Suprapubic skin (tissue), 4 donors: Measurements from ENCODE around the gene CHRND. TPM values are rescaled to one million over a fixed set of nuclear protein-coding genes. Genes with fewer than 3 reads are reported as not detected.

Experiments
- DNase-seq, 2 donors: peaks; one replicate each; pipeline ENCODE4 v3.0.0-alpha.2; 2019; ENCODE audit warnings: low spot score in 2 of 2
- H3K27ac ChIP-seq: fragments of 200-600 bp; sonication (generic); one replicate; pipeline ENCODE4 v1.5.1; 2019
- H3K27me3 ChIP-seq: fragments of 200-600 bp; sonication (generic); one replicate; pipeline ENCODE4 v1.5.1; 2019
- H3K36me3 ChIP-seq: fragments of 200-600 bp; sonication (generic); one replicate; pipeline ENCODE4 v1.5.1; 2019
- H3K4me1 ChIP-seq: fragments of 200-600 bp; sonication (generic); one replicate; pipeline ENCODE4 v1.5.1; 2019
- H3K4me3 ChIP-seq: fragments of 200-600 bp; sonication (generic); one replicate; pipeline ENCODE4 v1.5.1; 2019; ENCODE audit warnings: mild to moderate bottlenecking
- H3K9me3 ChIP-seq: fragments of 200-600 bp; sonication (generic); one replicate; pipeline ENCODE4 v1.5.1; 2019
- EP300 ChIP-seq: sonication (generic); formaldehyde crosslinking; IDR thresholded peaks from one replicate; pipeline ENCODE4 v1.6.1; 2017; ENCODE audit warnings: antibody characterized with exemption
- POLR2A ChIP-seq, 2 donors: fragments of 450-650 bp; IDR thresholded peaks; one replicate each; pipeline ENCODE4 v1.6.1; 2017; ENCODE audit warnings: antibody characterized with exemption in 2 of 2, mild to moderate bottlenecking in 2 of 2, moderate library complexity in 2 of 2
- POLR2AphosphoS5 ChIP-seq, 3 donors: sonication (generic); formaldehyde crosslinking; IDR thresholded peaks; one replicate each; pipeline ENCODE4 v1.6.1; 2017; ENCODE audit warnings: antibody characterized with exemption in 3 of 3
- WGBS: methylation state at CpG from one replicate; pipeline ENCODE4 v1.1.5; 2018; 5-methylcytosine and 5-hydroxymethylcytosine counted together
- total RNA-seq, 4 donors: library from RNA; depleted of rRNA; stranded (reverse); fragments of >200 nt; gene quantifications; one replicate each; pipeline ENCODE4 v1.1.0, GENCODE V29; 2016
- TF ChIP-seq, protein P1 (sequence below), 2 donors: fragments of 200-600 bp in 1 of 2; fragments of 450-650 bp in 1 of 2; sonication (generic) in 1 of 2; IDR thresholded peaks; one replicate each; pipeline ENCODE4 v1.5.1; 2016 to 2019; ENCODE audit warnings: antibody characterized with exemption in 2 of 2, mild to moderate bottlenecking in 1 of 2, moderate library complexity in 1 of 2

Gene CHRND
- total RNA-seq, 4 donors from 2014 or later: not detected

DNA sequence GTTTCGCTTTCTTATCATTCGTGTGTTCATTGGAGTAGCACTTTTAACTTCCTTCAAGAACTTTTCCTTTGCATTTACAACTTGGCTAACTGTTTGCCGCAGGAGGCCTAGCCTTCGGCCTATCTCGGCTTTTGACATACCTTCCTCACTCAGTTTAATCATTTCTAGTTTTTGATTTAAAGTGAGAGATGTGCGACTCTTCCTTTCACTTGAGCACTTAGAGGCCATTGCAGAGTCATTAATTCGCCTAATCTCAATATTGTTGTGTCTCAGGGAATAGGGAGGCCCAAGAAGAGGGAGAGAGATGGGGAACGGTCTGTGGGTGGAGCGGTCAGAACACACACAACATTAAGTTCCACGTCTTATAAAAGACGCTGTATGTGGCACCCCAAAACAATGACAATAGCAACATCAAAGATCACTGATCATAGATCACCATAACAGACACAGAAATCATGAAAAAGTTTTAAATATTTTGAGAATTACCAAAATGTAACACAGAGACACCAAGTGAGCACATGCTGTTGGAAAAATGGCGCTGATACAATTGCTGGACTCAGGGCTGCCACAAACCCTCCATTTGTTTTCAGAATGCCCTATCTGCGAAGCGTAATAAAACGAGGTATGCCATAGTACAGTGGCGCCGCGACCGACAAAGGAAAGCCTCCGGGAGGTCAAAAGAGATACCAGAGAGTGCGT is 23.8 kb downstream of the CHRND start:
- no peak for DNase-seq
- Histone ChIP-seq H3K27ac (peak overlapping the region; percentile 99), H3K4me3 (peak overlapping the region; percentile 83), H3K9me3 (no peaks in the 10 kb centered on the region), H3K36me3 (peaks cover 3% of the 10 kb centered on the region), H3K27me3 (no peaks in the 10 kb centered on the region), H3K4me1 (peaks cover 33% of the 10 kb centered on the region)
- TF ChIP-seq EP300 (no peak), POLR2AphosphoS5 (IDR thresholded peaks at IDR 0.05) (no peak), POLR2A (IDR thresholded peaks at IDR 0.05) (no peak)
- TF ChIP-seq, protein P1, sequence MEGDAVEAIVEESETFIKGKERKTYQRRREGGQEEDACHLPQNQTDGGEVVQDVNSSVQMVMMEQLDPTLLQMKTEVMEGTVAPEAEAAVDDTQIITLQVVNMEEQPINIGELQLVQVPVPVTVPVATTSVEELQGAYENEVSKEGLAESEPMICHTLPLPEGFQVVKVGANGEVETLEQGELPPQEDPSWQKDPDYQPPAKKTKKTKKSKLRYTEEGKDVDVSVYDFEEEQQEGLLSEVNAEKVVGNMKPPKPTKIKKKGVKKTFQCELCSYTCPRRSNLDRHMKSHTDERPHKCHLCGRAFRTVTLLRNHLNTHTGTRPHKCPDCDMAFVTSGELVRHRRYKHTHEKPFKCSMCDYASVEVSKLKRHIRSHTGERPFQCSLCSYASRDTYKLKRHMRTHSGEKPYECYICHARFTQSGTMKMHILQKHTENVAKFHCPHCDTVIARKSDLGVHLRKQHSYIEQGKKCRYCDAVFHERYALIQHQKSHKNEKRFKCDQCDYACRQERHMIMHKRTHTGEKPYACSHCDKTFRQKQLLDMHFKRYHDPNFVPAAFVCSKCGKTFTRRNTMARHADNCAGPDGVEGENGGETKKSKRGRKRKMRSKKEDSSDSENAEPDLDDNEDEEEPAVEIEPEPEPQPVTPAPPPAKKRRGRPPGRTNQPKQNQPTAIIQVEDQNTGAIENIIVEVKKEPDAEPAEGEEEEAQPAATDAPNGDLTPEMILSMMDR (IDR thresholded peaks at IDR 0.05): no peak
- 37% methylated on average over 21 of the region's 21 CpGs for WGBS

DNA sequence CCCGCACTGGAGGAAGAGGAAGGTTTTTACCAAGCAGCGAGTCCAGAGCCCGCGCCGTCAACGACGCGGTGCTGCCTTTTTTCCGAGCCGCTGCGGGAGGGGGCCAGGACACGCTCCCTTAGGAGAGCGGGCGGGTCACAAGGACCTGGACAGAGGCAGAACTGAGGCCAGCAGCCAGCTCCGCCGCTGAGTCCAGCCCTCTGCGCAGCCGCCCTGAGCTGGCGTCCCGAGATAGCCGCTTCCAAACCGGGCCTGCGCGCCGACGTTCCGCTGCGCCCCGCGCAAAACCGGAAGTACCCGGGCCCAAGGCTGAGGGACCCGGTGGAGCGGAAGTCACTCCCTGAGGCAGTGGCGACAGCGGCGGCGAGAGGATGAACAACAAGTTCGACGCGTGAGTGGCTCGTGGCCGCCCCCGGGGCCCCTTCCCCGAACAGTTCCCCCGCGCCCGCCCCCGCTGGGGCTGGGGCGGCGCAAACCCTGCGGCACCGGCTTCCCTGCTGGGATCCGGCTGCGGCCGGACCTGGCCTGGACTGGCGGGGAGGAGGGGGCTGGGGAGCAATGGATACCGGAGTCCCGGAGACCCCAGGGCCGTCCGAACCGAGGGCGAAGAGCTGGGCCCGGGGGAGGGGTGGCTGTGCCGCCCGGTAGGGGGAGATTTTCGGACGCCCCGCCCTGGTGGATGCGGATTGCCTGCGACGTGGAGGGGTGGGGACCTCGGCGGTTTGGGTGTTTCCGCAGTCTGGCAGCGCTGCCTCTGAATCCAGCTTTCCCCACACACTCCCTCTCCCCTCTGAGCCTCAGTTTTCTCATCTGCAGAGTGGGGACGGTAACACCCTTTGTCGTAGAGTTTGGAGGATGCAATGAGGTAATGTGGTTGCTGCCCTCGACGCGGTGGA is 24.6 kb downstream of the CHRND start, which contains the start of the genes EIF4E2 and TIGD1:
Gene EIF4E2, plus strand, starts transcription at position 336 of the 896 bp plus-strand sequence. Its CDS starts 36 bp downstream, at position 372.
Gene TIGD1, minus strand, starts transcription at position 204 of the 896 bp plus-strand sequence. CDS start 675 bp downstream, outside the sequence.
- TF ChIP-seq, protein P1 (IDR thresholded peaks at IDR 0.05): peak in 1 of 2 donors; percentile 31
- TF ChIP-seq POLR2A (IDR thresholded peaks at IDR 0.05) (peak; percentile 43 to 67), EP300 (no peak), POLR2AphosphoS5 (IDR thresholded peaks at IDR 0.05) (peak in 2 of 3 donors; percentile 31 to 87)
- Histone ChIP-seq H3K9me3 (no peaks in the 10 kb centered on the region), H3K27ac (peak within 1 kb of the TSS; percentile 99), H3K36me3 (peaks cover 3% of the 10 kb centered on the region), H3K4me3 (peak within 1 kb of the TSS; percentile 83), H3K27me3 (no peaks in the 10 kb centered on the region), H3K4me1 (peaks cover 34% of the 10 kb centered on the region)
- under 1% methylated on average over 42 of the region's 81 CpGs for WGBS
- DNase-seq: peak; percentile 96 to 97

DNA sequence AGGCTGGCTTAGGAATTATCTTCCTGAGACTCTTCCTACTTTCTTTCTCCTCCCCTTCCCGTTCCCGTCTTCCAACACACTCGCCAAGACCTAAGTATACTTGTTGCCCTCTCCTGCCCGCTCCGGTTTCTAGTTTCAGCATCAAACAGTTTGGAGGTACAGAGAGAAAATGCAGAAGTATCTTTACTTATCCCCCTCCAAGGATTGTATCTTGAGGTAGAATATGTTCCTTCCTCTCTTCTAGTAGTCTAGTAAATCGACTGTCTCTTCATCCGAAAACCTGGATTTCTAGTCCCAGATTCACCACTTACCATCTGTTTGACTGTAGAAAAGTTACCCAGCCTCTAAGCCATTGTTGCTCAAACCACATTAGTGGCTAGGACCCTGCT is 25.3 kb downstream of the CHRND start:
- peaks cover 37% of the 10 kb centered on the region for H3K4me1 ChIP-seq
- peak overlapping the region; percentile 99 for H3K27ac ChIP-seq
- TF ChIP-seq, protein P1 (IDR thresholded peaks at IDR 0.05): no peak
- no peak for TF ChIP-seq EP300
- no peak for TF ChIP-seq POLR2AphosphoS5 (IDR thresholded peaks at IDR 0.05)
- no peak for TF ChIP-seq POLR2A (IDR thresholded peaks at IDR 0.05)
- DNase-seq: no peak
- 9% methylated on average over 7 of the region's 7 CpGs for WGBS
- H3K4me3 ChIP-seq: peak overlapping the region; percentile 83
- H3K9me3 ChIP-seq: no peaks in the 10 kb centered on the region
- H3K36me3 ChIP-seq: peaks cover 6% of the 10 kb centered on the region
- H3K27me3 ChIP-seq: no peaks in the 10 kb centered on the region

DNA sequence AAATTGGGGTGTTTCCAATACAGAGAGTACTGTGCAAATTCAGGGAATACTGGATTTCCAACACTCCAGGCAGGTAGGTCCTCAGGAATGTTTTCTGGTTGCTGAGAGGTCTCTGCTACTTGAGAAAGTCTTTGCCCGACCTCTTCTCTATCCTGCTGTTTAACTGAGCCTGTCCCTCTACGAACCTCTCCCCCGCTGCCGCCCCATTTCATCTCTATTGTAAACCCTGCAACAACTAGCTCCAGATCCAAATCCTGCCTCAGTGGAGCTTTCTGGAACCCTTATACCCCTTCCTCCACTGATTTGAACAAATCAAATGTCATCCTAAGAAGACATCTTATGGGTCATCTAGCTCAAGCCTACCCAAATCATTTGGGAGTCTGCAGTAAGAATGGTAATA is 25.8 kb downstream of the CHRND start:
- TF ChIP-seq POLR2AphosphoS5 (IDR thresholded peaks at IDR 0.05) (no peak), POLR2A (IDR thresholded peaks at IDR 0.05) (no peak), EP300 (no peak)
- TF ChIP-seq, protein P1 (IDR thresholded peaks at IDR 0.05): no peak
- no peaks in the 10 kb centered on the region for H3K27me3 ChIP-seq
- H3K36me3 ChIP-seq: peaks cover 10% of the 10 kb centered on the region
- peak overlapping the region; percentile 83 for H3K4me3 ChIP-seq
- DNase-seq: no peak
- no peak overlapping the region for H3K27ac ChIP-seq
- peaks cover 41% of the 10 kb centered on the region for H3K4me1 ChIP-seq
- no peaks in the 10 kb centered on the region for H3K9me3 ChIP-seq
- WGBS: 95% methylated on average over 4 of the region's 4 CpGs
